NT2/D1 (cell line): ENCODE measurements around the gene KIF20A.

Experiments
- SUZ12 ChIP-seq: IDR thresholded peaks from 2 replicates; pipeline ENCODE4 v1.6.1; 2011; ENCODE audit not compliant: insufficient read length, insufficient read depth; ENCODE audit errors: extremely low read depth
- YY1 ChIP-seq: IDR thresholded peaks from 2 replicates; pipeline ENCODE4 v1.6.1; 2011; ENCODE audit not compliant: insufficient read length, insufficient read depth

- peak; percentile 79 for TF ChIP-seq YY1
- TF ChIP-seq SUZ12, result no peak
Observed at GRCh38 chr5:138213161-138214029, 34.5 kb downstream of the KIF20A start, which contains the start of gene CDC23.
